ENCODE results near the gene CLK2. TPM values are rescaled to one million over a fixed set of nuclear protein-coding genes. Genes with fewer than 3 reads are reported as not detected.

Gene CLK2
- total and polyA plus RNA-seq, 2 donors (not counting 1 experiment from before 2014, with no cell fraction given): 26.8 to 34.0 TPM

DNA sequence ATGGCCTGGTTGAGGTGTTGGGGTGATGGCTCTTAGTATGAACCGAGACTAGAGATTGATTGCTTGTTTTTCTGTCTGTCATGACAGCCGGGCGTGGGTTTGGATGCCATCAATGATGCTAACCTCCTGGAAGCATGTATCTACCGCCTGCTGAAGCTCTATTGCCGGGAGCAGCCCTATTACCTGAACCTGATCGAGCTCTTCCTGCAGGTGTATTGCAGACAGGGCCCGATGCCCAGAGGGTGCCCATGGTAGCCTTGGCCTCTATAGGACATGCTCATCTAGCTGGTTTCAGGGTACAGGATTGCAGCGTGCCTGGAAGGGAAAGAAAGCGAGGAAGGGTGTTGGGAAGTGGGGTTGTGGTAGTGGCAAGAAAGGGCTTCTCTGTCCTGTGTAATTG is 44.8 kb upstream of the CLK2 start:
- Histone ChIP-seq H3K4me3 (replicated peaks in 1 of 4; ENCODE audit: control extremely low read depth in 1 of 4, insufficient read depth in 1 of 4, low read depth in 3 of 4, low read length in 4 of 4) (no peak overlapping the region), H3K27me3 (ENCODE audit: control insufficient read depth, insufficient read depth, low read length) (no peaks in the 10 kb centered on the region), H3K27ac (ENCODE audit: insufficient read depth, low read length) (no peak overlapping the region), H2AFZ (ENCODE audit: low read length) (no peak overlapping the region), H4K20me1 (ENCODE audit: control insufficient read depth, extremely low read depth, insufficient read depth, low read length) (peaks cover 5% of the 10 kb centered on the region), H3K4me1 (ENCODE audit: control insufficient read depth, extremely low read depth, insufficient read depth, low read length) (peaks cover 23% of the 10 kb centered on the region), H3K9me3 (ENCODE audit: control insufficient read depth, insufficient read depth, low read depth, low read length) (no peaks in the 10 kb centered on the region), H3K4me2 (ENCODE audit: extremely low read depth, insufficient read depth, low read length) (no peak overlapping the region), H3K79me2 (ENCODE audit: control insufficient read depth, insufficient read depth, low read length) (peaks cover 12% of the 10 kb centered on the region), H3K9ac (ENCODE audit: insufficient read depth, low read length) (no peak overlapping the region), H3K36me3 (ENCODE audit: control insufficient read depth, insufficient read depth, low read length) (peaks cover 21% of the 10 kb centered on the region)
- no peak for TF ChIP-seq EZH2 (IDR thresholded peaks at IDR 0.05; ENCODE audit: low read length, missing control alignments)
- TF ChIP-seq, protein P1, sequence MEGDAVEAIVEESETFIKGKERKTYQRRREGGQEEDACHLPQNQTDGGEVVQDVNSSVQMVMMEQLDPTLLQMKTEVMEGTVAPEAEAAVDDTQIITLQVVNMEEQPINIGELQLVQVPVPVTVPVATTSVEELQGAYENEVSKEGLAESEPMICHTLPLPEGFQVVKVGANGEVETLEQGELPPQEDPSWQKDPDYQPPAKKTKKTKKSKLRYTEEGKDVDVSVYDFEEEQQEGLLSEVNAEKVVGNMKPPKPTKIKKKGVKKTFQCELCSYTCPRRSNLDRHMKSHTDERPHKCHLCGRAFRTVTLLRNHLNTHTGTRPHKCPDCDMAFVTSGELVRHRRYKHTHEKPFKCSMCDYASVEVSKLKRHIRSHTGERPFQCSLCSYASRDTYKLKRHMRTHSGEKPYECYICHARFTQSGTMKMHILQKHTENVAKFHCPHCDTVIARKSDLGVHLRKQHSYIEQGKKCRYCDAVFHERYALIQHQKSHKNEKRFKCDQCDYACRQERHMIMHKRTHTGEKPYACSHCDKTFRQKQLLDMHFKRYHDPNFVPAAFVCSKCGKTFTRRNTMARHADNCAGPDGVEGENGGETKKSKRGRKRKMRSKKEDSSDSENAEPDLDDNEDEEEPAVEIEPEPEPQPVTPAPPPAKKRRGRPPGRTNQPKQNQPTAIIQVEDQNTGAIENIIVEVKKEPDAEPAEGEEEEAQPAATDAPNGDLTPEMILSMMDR (conservative IDR thresholded peaks at IDR 0.05 in 1 of 2, IDR thresholded peaks at IDR 0.05 in 1 of 2; ENCODE audit: low read depth in 1 of 2, low read length in 2 of 2): no peak
- DNase-seq (ENCODE audit: low read depth in 2 of 2): no peak

DNA sequence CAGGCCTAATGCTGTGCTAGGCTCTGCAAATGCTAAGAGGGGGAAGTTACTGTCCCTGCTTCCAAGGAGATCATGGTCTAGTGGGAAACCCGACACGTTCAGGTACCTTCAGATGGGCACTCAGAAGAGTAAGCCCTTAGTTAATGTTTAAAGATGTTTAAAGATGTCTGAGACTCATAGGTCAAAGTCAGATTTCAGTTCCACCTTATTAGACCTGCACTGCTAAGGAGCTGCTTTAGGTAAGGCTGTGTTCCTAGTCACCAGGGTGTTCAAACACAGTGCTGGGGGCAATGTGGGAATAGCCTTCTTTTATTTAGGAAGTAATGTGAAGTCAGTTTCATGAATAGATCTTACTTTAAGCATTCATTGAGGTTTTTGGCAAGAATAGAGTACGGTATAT is 43.6 kb upstream of the CLK2 start:
- Histone ChIP-seq H3K27ac (ENCODE audit: insufficient read depth, low read length) (no peak overlapping the region), H3K9me3 (ENCODE audit: control insufficient read depth, insufficient read depth, low read depth, low read length) (no peaks in the 10 kb centered on the region), H3K4me1 (ENCODE audit: control insufficient read depth, extremely low read depth, insufficient read depth, low read length) (peaks cover 16% of the 10 kb centered on the region), H3K4me2 (ENCODE audit: extremely low read depth, insufficient read depth, low read length) (no peak overlapping the region), H4K20me1 (ENCODE audit: control insufficient read depth, extremely low read depth, insufficient read depth, low read length) (peaks cover 2% of the 10 kb centered on the region), H3K79me2 (ENCODE audit: control insufficient read depth, insufficient read depth, low read length) (peaks cover 14% of the 10 kb centered on the region), H3K9ac (ENCODE audit: insufficient read depth, low read length) (no peak overlapping the region), H3K4me3 (replicated peaks in 1 of 4; ENCODE audit: control extremely low read depth in 1 of 4, insufficient read depth in 1 of 4, low read depth in 3 of 4, low read length in 4 of 4) (no peak overlapping the region), H3K36me3 (ENCODE audit: control insufficient read depth, insufficient read depth, low read length) (peaks cover 26% of the 10 kb centered on the region), H3K27me3 (ENCODE audit: control insufficient read depth, insufficient read depth, low read length) (no peaks in the 10 kb centered on the region), H2AFZ (ENCODE audit: low read length) (no peak overlapping the region)
- no peak for DNase-seq (ENCODE audit: low read depth in 2 of 2)
- TF ChIP-seq EZH2 (IDR thresholded peaks at IDR 0.05; ENCODE audit: low read length, missing control alignments): no peak
- TF ChIP-seq, protein P1 (conservative IDR thresholded peaks at IDR 0.05 in 1 of 2, IDR thresholded peaks at IDR 0.05 in 1 of 2; ENCODE audit: low read depth in 1 of 2, low read length in 2 of 2): no peak

DNA sequence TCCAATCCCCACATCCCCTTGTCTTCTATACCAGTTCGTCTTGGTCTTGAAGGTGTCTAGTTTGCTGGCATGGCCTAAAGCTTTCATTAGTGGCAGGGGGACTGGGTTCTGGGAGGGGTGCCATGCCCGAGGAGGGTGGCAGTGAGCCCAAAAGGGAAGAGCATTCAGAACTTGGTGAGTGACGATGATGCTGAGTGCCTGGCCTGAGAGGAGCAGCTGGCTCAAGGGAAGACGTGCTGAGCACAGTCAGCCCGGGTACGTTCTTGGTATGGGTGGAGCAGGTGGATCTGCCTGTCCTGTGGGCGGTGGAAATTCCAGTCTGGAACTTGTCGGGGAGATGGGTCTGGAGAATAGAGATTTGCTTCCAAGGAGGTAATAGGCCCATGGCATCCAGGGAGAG is 40.0 kb upstream of the CLK2 start:
- no peak overlapping the region for H3K9ac ChIP-seq (ENCODE audit: insufficient read depth, low read length)
- TF ChIP-seq, protein P1 (conservative IDR thresholded peaks at IDR 0.05 in 1 of 2, IDR thresholded peaks at IDR 0.05 in 1 of 2; ENCODE audit: low read depth in 1 of 2, low read length in 2 of 2): no peak
- TF ChIP-seq EZH2 (IDR thresholded peaks at IDR 0.05; ENCODE audit: low read length, missing control alignments): no peak
- no peak overlapping the region for H3K27ac ChIP-seq (ENCODE audit: insufficient read depth, low read length)

More for the DNA sequence above, 40.0 kb upstream of the CLK2 start:
- Histone ChIP-seq H3K9me3 (ENCODE audit: control insufficient read depth, insufficient read depth, low read depth, low read length) (no peaks in the 10 kb centered on the region), H4K20me1 (ENCODE audit: control insufficient read depth, extremely low read depth, insufficient read depth, low read length) (no peaks in the 10 kb centered on the region), H3K79me2 (ENCODE audit: control insufficient read depth, insufficient read depth, low read length) (peaks cover 39% of the 10 kb centered on the region), H3K4me2 (ENCODE audit: extremely low read depth, insufficient read depth, low read length) (no peak overlapping the region), H3K4me3 (replicated peaks in 1 of 4; ENCODE audit: control extremely low read depth in 1 of 4, insufficient read depth in 1 of 4, low read depth in 3 of 4, low read length in 4 of 4) (no peak overlapping the region), H2AFZ (ENCODE audit: low read length) (no peak overlapping the region), H3K27me3 (ENCODE audit: control insufficient read depth, insufficient read depth, low read length) (no peaks in the 10 kb centered on the region), H3K36me3 (ENCODE audit: control insufficient read depth, insufficient read depth, low read length) (peaks cover 16% of the 10 kb centered on the region), H3K4me1 (ENCODE audit: control insufficient read depth, extremely low read depth, insufficient read depth, low read length) (peaks cover 6% of the 10 kb centered on the region)
- DNase-seq (ENCODE audit: low read depth in 2 of 2): no peak

Data from fibroblast of lung (primary cell).